ENCODE data around the gene PSME3IP1. TPM values are rescaled to one million over a fixed set of nuclear protein-coding genes. Genes with fewer than 3 reads are reported as not detected.

Gene PSME3IP1
- polyA plus RNA-seq, 1 donor, result 99.4 TPM

- DNase-seq, result no peak
- H3K36me3 ChIP-seq (ENCODE audit: control insufficient read depth, insufficient read depth, low read length), result no peaks in the 10 kb centered on the region
- no peaks in the 10 kb centered on the region for H3K27me3 ChIP-seq (ENCODE audit: control insufficient read depth, insufficient read depth, low read length)
- WGBS (ENCODE audit: insufficient coverage, low lambda C conversion rate), result 90% methylated on average over 2 of the region's 16 CpGs
- H3K4me1 ChIP-seq (ENCODE audit: control insufficient read depth, insufficient read depth, low read length), result no peaks in the 10 kb centered on the region
- no peak overlapping the region for H3K4me3 ChIP-seq (ENCODE audit: low read length)
- no peaks in the 10 kb centered on the region for H3K9me3 ChIP-seq (ENCODE audit: control insufficient read depth, low read depth, low read length)
- no peak overlapping the region for H3K27ac ChIP-seq (ENCODE audit: low read length)
These were observed 82.7 kb downstream of the PSME3IP1 start for GRCh38 chr16:57102888-57103851.

Other genes with a start within 250 kb of the PSME3IP1 start
- 3.1 TPM for gene CETP, start 224.1 kb downstream of the PSME3IP1 start, polyA plus RNA-seq
- 11.1 TPM for gene NLRC5, start 196.5 kb downstream of the PSME3IP1 start, polyA plus RNA-seq
- gene CPNE2, start 93.5 kb downstream of the PSME3IP1 start, polyA plus RNA-seq, result 22.6 TPM
- gene RSPRY1, start 290 bp upstream of the PSME3IP1 start, polyA plus RNA-seq, result 44.3 TPM
- 44.5 TPM for gene ARL2BP, start 59.2 kb upstream of the PSME3IP1 start, polyA plus RNA-seq
- 117 TPM for gene PLLP, start 98.6 kb upstream of the PSME3IP1 start, polyA plus RNA-seq
- gene CCL22, start 172.7 kb upstream of the PSME3IP1 start, polyA plus RNA-seq, result 0.30 TPM
- 30.6 TPM for gene CX3CL1, start 186.5 kb upstream of the PSME3IP1 start, polyA plus RNA-seq
- gene CCL17, start 218.7 kb upstream of the PSME3IP1 start, polyA plus RNA-seq, result 0.30 TPM

All from large intestine (tissue), 3 donors.